NCI-H2029 treated with DMSO at 0.1 percent for 48 hours (cell line): Measurements from ENCODE around the gene ADAMTS6.
"Not testable (repeated sequence)": the region's sequence is repeated elsewhere in the genome, so short reads cannot be mapped to it uniquely, and the experiment has no call there.

Experiments used
- DNase-seq: peaks from one replicate; lab custom pipeline; 2025; lab: John Stamatoyannopoulos, UW

The ADAMTS6 gene

GRCh38 chr5:65481635-65482295 lies at the start of gene ADAMTS6:
TSS of gene ADAMTS6 (minus strand) at chr5:65481920. CDS start at chr5:65473673, 8,247 bp downstream.
- DNase-seq: peak; percentile 85

- DNase-seq: no peak
Measured at GRCh38 chr5:65530904-65531303, 49.2 kb upstream of the ADAMTS6 start.

GRCh38 chr5:65525726-65526125 lies 44.0 kb upstream of the ADAMTS6 start:
- DNase-seq: no peak

- no peak for DNase-seq
Measured at GRCh38 chr5:65512170-65512937, 30.6 kb upstream of the ADAMTS6 start.

GRCh38 chr5:65508978-65509377 lies 27.3 kb upstream of the ADAMTS6 start:
- DNase-seq: no peak

- no peak for DNase-seq
Measured at GRCh38 chr5:65506961-65507360, 25.2 kb upstream of the ADAMTS6 start.

- DNase-seq: no peak
Measured at GRCh38 chr5:65489119-65489518, 7.4 kb upstream of the ADAMTS6 start.

GRCh38 chr5:65488038-65488687 lies 6.4 kb upstream of the ADAMTS6 start:
- DNase-seq: not testable (repeated sequence)

- not testable (repeated sequence) for DNase-seq
Measured at GRCh38 chr5:65486803-65487202, 5.1 kb upstream of the ADAMTS6 start.

GRCh38 chr5:65485405-65485804 lies 3.7 kb upstream of the ADAMTS6 start:
- DNase-seq: no peak

GRCh38 chr5:65483546-65484346 lies 2.0 kb upstream of the ADAMTS6 start:
- DNase-seq: peak; percentile 86

- peak; percentile 66 for DNase-seq
Measured at GRCh38 chr5:65482736-65483545, 1.2 kb upstream of the ADAMTS6 start.

GRCh38 chr5:65482296-65482735 lies 596 bp upstream of the ADAMTS6 start:
- DNase-seq: no peak

- DNase-seq: no peak
Measured at GRCh38 chr5:65481171-65481581, 544 bp downstream of the ADAMTS6 start.

- DNase-seq: peak; percentile 25
Measured at GRCh38 chr5:65480306-65480865, 1.3 kb downstream of the ADAMTS6 start.

GRCh38 chr5:65479527-65479926 lies 2.2 kb downstream of the ADAMTS6 start:
- DNase-seq: no peak

- no peak for DNase-seq
Measured at GRCh38 chr5:65478336-65478735, 3.4 kb downstream of the ADAMTS6 start.

GRCh38 chr5:65475895-65476294 lies 5.8 kb downstream of the ADAMTS6 start:
- DNase-seq: no peak

- DNase-seq: no peak
Measured at GRCh38 chr5:65475336-65475735, 6.4 kb downstream of the ADAMTS6 start.

GRCh38 chr5:65474130-65474711 lies 7.5 kb downstream of the ADAMTS6 start:
- no peak for DNase-seq
